ENCODE data around the gene CST4. TPM values are rescaled to one million over a fixed set of nuclear protein-coding genes. Genes with fewer than 3 reads are reported as not detected.

Gene CST4
- total and polyA plus RNA-seq, 10 of the 15 experiments (the other 5 are each of a cell fraction or from before 2014, with no cell fraction given) = not detected

DNA sequence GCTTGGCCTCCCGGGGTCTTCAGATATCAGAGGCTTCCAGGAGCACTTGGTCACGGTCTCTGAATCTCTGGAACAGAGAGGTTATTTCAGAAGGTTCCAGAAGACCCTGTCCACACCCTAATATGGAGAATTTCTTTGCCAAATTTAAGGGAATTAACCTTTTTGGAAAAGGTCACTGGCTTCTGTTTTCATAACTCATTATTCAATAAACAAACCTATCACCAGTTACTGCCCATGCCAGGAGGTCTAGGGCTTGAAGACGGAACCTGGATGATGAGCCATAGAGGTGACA is 507 bp upstream of the CST4 start:
- POLR2A ChIA-PET = no interaction called here
- no peak overlapping the region for H3K27ac ChIP-seq (ENCODE audit: control insufficient read depth, insufficient read depth)

More for the DNA sequence above, 507 bp upstream of the CST4 start:
- intact Hi-C loops (cut with micrococcal nuclease; ENCODE audit: unreplicated experiment) = no loop called here
- RAD21 ChIA-PET (ENCODE audit: unreplicated experiment) = no interaction called here
- no peak overlapping the region for H3K4me2 ChIP-seq (ENCODE audit: control insufficient read depth, insufficient read depth)
- in situ Hi-C loops (cut with MboI) = no loop called here
- DNase-seq (ENCODE audit: low read depth, low spot score) = no peak
- SMC1A ChIA-PET (ENCODE audit: uncharacterized antibody, unreplicated experiment) = no interaction called here
- H3K4me3 ChIP-seq = no peak overlapping the region
- no peaks in the 10 kb centered on the region for H4K20me1 ChIP-seq (ENCODE audit: control insufficient read depth, insufficient read depth)
- H3K9me3 ChIP-seq (replicated peaks; ENCODE audit: control insufficient read depth, insufficient read depth, low read length) = no peaks in the 10 kb centered on the region
- TF ChIP-seq, protein P1, sequence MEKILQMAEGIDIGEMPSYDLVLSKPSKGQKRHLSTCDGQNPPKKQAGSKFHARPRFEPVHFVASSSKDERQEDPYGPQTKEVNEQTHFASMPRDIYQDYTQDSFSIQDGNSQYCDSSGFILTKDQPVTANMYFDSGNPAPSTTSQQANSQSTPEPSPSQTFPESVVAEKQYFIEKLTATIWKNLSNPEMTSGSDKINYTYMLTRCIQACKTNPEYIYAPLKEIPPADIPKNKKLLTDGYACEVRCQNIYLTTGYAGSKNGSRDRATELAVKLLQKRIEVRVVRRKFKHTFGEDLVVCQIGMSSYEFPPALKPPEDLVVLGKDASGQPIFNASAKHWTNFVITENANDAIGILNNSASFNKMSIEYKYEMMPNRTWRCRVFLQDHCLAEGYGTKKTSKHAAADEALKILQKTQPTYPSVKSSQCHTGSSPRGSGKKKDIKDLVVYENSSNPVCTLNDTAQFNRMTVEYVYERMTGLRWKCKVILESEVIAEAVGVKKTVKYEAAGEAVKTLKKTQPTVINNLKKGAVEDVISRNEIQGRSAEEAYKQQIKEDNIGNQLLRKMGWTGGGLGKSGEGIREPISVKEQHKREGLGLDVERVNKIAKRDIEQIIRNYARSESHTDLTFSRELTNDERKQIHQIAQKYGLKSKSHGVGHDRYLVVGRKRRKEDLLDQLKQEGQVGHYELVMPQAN (conservative IDR thresholded peaks at IDR 0.05) = no peak
- TF ChIP-seq, protein P2, sequence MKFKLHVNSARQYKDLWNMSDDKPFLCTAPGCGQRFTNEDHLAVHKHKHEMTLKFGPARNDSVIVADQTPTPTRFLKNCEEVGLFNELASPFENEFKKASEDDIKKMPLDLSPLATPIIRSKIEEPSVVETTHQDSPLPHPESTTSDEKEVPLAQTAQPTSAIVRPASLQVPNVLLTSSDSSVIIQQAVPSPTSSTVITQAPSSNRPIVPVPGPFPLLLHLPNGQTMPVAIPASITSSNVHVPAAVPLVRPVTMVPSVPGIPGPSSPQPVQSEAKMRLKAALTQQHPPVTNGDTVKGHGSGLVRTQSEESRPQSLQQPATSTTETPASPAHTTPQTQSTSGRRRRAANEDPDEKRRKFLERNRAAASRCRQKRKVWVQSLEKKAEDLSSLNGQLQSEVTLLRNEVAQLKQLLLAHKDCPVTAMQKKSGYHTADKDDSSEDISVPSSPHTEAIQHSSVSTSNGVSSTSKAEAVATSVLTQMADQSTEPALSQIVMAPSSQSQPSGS (IDR thresholded peaks at IDR 0.05; ENCODE audit: low read length) = no peak
- TF ChIP-seq RAD51 (IDR thresholded peaks at IDR 0.05) (no peak), EP300 (IDR thresholded peaks at IDR 0.05; ENCODE audit: borderline replicate concordance in 1 of 2, control insufficient read depth in 1 of 2, low read depth in 2 of 2, low read length in 2 of 2) (no peak), CHD1 (IDR thresholded peaks at IDR 0.05; ENCODE audit: low read depth, low read length) (no peak), MEF2A (IDR thresholded peaks at IDR 0.05; ENCODE audit: insufficient read depth, low read depth, low read length) (no peak), JUNB (IDR thresholded peaks at IDR 0.05) (no peak), IKZF2 (IDR thresholded peaks at IDR 0.05) (no peak), HDGF (IDR thresholded peaks at IDR 0.05) (no peak), SPI1 (IDR thresholded peaks at IDR 0.05; ENCODE audit: borderline replicate concordance, insufficient read depth, low read depth, low read length) (no peak), YY1 (IDR thresholded peaks at IDR 0.05; ENCODE audit: low read depth, low read length) (no peak), NFXL1 (IDR thresholded peaks at IDR 0.05; ENCODE audit: borderline replicate concordance) (no peak), FOS (IDR thresholded peaks at IDR 0.05; ENCODE audit: borderline replicate concordance, extremely low read depth, insufficient read length) (no peak), ESRRA (IDR thresholded peaks at IDR 0.05; ENCODE audit: low read length) (no peak), POLR2AphosphoS2 (IDR thresholded peaks at IDR 0.05; ENCODE audit: low read depth, low read length) (no peak)
- TF ChIP-seq, protein P3, sequence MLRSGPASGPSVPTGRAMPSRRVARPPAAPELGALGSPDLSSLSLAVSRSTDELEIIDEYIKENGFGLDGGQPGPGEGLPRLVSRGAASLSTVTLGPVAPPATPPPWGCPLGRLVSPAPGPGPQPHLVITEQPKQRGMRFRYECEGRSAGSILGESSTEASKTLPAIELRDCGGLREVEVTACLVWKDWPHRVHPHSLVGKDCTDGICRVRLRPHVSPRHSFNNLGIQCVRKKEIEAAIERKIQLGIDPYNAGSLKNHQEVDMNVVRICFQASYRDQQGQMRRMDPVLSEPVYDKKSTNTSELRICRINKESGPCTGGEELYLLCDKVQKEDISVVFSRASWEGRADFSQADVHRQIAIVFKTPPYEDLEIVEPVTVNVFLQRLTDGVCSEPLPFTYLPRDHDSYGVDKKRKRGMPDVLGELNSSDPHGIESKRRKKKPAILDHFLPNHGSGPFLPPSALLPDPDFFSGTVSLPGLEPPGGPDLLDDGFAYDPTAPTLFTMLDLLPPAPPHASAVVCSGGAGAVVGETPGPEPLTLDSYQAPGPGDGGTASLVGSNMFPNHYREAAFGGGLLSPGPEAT (IDR thresholded peaks at IDR 0.05; ENCODE audit: low read depth) = no peak
- TF ChIP-seq, protein P4, sequence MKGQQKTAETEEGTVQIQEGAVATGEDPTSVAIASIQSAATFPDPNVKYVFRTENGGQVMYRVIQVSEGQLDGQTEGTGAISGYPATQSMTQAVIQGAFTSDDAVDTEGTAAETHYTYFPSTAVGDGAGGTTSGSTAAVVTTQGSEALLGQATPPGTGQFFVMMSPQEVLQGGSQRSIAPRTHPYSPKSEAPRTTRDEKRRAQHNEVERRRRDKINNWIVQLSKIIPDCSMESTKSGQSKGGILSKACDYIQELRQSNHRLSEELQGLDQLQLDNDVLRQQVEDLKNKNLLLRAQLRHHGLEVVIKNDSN (IDR thresholded peaks at IDR 0.05; ENCODE audit: borderline replicate concordance, extremely low read length, insufficient read depth, low read depth, low read length) = no peak
- TF ChIP-seq, protein P5, sequence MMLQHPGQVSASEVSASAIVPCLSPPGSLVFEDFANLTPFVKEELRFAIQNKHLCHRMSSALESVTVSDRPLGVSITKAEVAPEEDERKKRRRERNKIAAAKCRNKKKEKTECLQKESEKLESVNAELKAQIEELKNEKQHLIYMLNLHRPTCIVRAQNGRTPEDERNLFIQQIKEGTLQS (IDR thresholded peaks at IDR 0.05; ENCODE audit: borderline replicate concordance, extremely low read depth, low read depth, low read length) = no peak
- no peak for ATAC-seq
- no peaks in the 10 kb centered on the region for H3K36me3 ChIP-seq (ENCODE audit: control insufficient read depth in 2 of 2, insufficient read depth in 2 of 2, low read length in 1 of 2)
- H2AFZ ChIP-seq (ENCODE audit: control insufficient read depth, low read depth, low read length) = no peak overlapping the region
- WGBS (ENCODE audit: insufficient coverage, insufficient replicate concordance, low lambda C conversion rate, missing lambda C conversion rate) = 36% methylated on average over 3 of the region's 3 CpGs
- BruUV-seq (replicated peaks) = no TSS peak
- H3K79me2 ChIP-seq (ENCODE audit: control insufficient read depth, insufficient read depth, low read length) = no peaks in the 10 kb centered on the region
- H3K4me1 ChIP-seq (ENCODE audit: control insufficient read depth, insufficient read depth, low read length) = no peaks in the 10 kb centered on the region
- CTCF ChIA-PET = no interaction called here
- no peak overlapping the region for H3K9ac ChIP-seq (ENCODE audit: control insufficient read depth, insufficient read depth, low read length)
- no peak for FAIRE-seq
- H3K27me3 ChIP-seq (replicated peaks in 1 of 2; ENCODE audit: control insufficient read depth in 2 of 2, insufficient read depth in 2 of 2, low read length in 1 of 2) = no peaks in the 10 kb centered on the region

Measured in GM12878 (cell line).